ES-I3 (cell line): ENCODE data around the gene AFF4.

Experiments used
- H3K36me3 ChIP-seq: 2 replicates; pipeline ENCODE4 v1.6.1; 2013; ENCODE audit warnings: mild to moderate bottlenecking, low read length, control low read depth, moderate library complexity; ENCODE audit not compliant: insufficient read depth
- H3K4me1 ChIP-seq: 2 replicates; pipeline ENCODE4 v1.6.1; 2013; ENCODE audit warnings: mild to moderate bottlenecking, control low read depth, low read length; ENCODE audit not compliant: insufficient read depth
- H3K9ac ChIP-seq: 2 replicates; pipeline ENCODE4 v1.6.1; 2013; ENCODE audit warnings: low read depth, mild to moderate bottlenecking, low read length, moderate library complexity
- H3K9me3 ChIP-seq: 2 replicates; pipeline ENCODE4 v1.6.1; 2013; ENCODE audit warnings: mild to moderate bottlenecking, low read length, moderate library complexity; ENCODE audit not compliant: control insufficient read depth, insufficient read depth

Gene AFF4

DNA sequence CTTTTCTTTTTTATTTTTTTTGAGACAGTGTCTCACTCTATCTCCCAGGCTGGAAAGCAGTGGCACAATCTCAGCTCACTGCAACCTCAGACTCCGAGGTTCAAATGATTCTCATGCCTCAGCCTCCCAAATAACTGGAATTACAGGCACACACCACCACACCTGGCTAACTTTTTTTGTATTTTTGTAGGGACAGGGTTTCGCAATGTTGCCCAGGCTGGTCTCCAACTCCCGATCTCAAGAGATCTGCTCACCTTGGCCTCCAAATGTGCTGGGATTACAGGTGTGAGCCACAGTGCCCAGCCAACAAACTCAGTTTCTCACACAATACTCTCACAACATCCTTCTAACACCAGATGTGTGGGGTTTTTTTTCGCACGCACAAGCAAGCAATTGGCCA, 22.1 kb downstream of the AFF4 start:
- no peak overlapping the region for H3K9ac ChIP-seq
- H3K9me3 ChIP-seq, result no peaks in the 10 kb centered on the region
- H3K36me3 ChIP-seq, result no peaks in the 10 kb centered on the region
- H3K4me1 ChIP-seq, result no peaks in the 10 kb centered on the region

DNA sequence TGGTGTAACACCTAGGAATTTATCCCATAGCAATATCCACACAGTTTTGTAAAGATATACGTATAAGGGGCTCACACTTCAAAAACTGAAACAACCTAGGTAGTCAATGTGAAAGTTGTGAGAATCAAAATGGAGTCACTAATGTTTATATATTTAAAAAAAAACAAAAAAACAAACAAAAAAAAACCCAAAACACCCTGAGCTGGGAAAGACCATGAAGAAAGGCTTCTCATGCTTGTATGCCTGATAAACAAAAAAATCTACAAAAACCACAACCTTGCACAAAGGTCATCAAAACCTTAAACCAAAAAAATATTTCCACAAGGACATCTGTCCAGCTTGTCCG, 35.4 kb downstream of the AFF4 start:
- Histone ChIP-seq H3K4me1 (no peaks in the 10 kb centered on the region), H3K9ac (no peak overlapping the region), H3K36me3 (peaks cover 17% of the 10 kb centered on the region), H3K9me3 (no peaks in the 10 kb centered on the region)

DNA sequence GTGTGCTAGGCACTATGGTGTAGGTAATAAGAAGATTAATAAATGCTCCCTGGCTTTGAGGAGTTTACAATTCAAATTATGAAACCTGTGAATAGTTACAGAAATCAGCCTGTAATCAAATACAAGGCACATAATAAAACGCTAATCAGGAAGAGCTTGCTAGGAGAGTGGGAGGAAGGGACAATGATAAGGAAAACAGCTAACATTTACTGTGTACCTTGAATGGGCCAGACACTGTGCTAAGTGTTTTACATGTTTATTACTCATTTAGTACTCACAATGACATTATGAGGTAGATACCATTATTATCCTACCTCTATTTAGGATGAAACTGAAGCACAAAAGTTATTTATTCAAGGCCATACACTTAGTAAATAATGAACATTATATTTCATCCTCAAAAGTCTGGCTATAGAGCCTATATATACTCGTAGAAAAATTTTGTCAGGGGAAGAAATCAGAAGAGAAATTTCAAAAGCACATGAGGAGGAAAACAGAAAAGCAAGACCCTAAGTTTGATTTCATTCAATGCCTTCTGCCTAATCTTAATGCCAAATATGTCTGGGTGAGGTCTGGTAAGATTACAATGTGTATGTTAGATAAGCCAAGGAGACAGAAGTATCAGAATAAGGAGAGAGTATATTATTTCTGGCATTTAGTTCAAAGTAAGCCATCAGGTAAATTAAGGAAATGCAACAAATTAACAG, 35.9 kb downstream of the AFF4 start:
- Histone ChIP-seq H3K9ac (no peak overlapping the region), H3K4me1 (no peaks in the 10 kb centered on the region), H3K9me3 (no peaks in the 10 kb centered on the region), H3K36me3 (peaks cover 14% of the 10 kb centered on the region)

DNA sequence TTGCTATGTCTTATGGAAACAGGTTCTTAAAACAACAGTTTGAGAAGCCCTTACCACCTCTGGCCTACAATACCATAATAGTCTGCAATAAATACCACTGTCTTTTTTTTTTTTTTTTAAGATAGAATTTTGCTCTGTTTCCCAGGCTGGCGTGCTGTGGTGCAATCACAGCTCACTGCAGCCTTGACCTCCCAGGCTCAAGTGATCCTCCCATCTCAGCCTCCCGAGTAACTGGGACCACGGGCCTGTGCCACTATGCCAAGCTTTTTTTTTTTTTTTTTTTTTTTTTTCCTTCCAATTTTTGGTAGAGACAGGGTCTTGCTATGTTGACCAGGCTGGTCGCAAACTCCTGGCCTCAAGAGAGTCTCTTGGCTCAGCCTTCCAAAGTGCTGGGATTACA, 37.0 kb downstream of the AFF4 start:
- no peak overlapping the region for H3K9ac ChIP-seq
- H3K36me3 ChIP-seq, result peaks cover 17% of the 10 kb centered on the region
- no peaks in the 10 kb centered on the region for H3K4me1 ChIP-seq
- no peaks in the 10 kb centered on the region for H3K9me3 ChIP-seq

DNA sequence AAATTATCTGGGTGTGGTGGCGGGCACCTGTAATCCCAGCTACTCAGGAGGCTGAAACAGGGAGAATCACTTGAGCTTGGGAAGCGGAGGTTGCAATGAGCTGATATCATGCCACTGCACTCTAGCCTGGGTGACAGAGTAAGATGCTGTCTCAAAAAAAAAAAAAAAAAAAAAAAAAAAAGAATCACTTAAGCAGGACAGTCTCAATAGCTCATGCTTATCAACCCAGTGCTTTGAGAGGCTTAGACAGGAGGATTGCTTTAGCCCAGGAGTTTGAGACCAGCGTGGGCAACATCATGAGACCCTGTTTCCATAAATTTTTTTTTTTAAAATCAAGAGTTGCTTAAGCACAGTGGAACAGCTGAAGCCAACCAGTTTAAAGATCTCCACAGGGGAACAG, 47.3 kb downstream of the AFF4 start:
- Histone ChIP-seq H3K4me1 (no peaks in the 10 kb centered on the region), H3K36me3 (peaks cover 3% of the 10 kb centered on the region; the same call in 1 of the 2 replicates), H3K9me3 (no peaks in the 10 kb centered on the region), H3K9ac (no peak overlapping the region)

DNA sequence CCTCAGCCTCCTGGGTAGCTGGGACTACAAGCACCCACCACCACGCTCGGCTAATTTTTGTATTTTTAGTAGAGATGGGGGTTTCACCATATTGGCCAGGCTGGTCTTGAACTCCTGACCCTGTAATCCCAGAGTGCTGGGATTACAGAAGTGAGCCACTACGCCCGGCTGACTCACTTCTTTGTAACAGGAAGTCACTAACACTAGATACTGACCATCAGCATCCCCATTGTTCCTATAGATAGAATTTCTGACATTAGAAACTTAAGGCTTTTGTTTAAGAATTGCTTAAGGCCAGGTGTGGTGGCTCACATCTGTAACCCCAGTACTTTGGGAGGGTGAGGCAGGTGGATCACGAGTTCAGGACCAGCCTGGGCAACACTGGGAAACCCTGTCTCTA, 47.8 kb downstream of the AFF4 start:
- Histone ChIP-seq H3K4me1 (no peaks in the 10 kb centered on the region), H3K9ac (no peak overlapping the region), H3K36me3 (peaks cover 3% of the 10 kb centered on the region; the same call in 1 of the 2 replicates), H3K9me3 (no peaks in the 10 kb centered on the region)

DNA sequence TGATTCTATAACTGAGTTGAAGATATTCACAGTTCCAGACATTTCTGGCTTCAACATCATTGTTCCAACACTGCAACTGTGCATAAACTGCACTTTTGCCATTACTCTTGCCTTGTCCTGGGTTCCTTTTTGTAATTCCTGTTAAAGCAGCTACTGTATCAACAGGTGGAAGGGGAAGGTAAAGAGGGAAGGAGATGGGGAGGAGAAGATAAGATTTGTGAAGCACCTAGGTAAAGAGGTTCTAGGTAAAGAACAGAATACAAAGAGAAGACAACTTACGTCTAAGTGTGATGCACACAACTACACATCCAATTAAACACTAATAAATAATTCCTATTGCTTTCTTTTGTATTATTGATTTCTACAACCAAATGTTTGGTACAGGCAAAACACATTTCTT, 53.7 kb downstream of the AFF4 start:
- H3K36me3 ChIP-seq, result peaks cover 3% of the 10 kb centered on the region; the same call in 1 of the 2 replicates
- H3K9me3 ChIP-seq, result no peaks in the 10 kb centered on the region
- no peaks in the 10 kb centered on the region for H3K4me1 ChIP-seq
- no peak overlapping the region for H3K9ac ChIP-seq

DNA sequence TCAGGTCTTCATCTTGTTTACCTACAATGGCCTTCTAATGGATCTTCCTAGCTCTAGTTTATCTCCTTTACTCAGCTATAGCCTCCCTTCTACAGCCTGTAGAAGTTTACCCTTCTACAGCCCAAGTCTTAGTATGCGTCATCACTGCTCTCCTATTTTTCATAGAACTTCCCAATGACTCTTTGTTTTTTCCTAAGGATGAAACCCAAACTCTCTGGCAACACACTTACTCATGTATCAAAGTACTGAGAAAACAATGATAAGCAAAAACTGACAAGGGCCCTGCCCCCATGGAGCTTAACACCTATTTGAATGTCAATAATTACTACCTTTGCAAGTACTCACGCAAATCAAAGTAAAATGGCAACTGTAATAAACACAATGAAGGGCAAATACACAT, 56.3 kb downstream of the AFF4 start:
- no peaks in the 10 kb centered on the region for H3K4me1 ChIP-seq
- no peak overlapping the region for H3K9ac ChIP-seq
- peaks cover 6% of the 10 kb centered on the region for H3K36me3 ChIP-seq
- H3K9me3 ChIP-seq, result no peaks in the 10 kb centered on the region

DNA sequence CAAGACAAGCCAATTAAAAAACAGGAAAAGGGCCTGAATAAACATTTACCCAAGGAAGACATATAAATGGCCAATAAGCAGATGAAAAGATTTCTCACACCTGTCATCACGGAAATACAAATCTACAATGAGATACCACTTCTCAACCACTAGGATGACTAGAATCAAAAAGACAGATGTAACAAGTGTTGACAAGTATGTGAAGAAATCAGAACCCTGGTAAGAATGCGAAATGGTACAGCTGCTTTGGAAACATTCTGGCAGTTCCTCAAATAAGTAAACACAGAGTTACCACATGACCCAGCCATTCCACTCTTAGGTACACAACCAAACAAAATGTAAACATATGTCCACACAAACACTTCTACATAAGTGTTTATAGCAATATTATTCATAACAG, 57.5 kb downstream of the AFF4 start:
- Histone ChIP-seq H3K36me3 (peaks cover 3% of the 10 kb centered on the region), H3K9ac (no peak overlapping the region), H3K9me3 (no peaks in the 10 kb centered on the region), H3K4me1 (no peaks in the 10 kb centered on the region)

DNA sequence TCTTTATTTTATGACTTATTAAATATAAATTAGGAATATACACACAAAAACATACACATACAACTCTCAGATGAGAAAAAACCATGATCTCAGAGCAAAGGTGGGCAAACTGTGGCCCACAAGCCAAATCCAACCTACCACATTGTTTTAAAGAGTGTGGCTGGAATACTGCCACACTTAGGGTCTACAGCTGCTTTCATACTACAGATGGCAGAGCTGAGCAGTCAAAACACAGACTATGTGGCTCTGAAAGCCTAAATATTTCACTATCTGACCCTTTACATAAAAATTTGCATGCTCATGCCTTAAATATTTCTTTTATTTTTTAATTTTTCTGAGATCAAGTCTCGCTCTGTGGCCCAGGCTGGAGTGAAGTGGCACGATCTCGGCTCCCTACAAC, 61.7 kb downstream of the AFF4 start:
- Histone ChIP-seq H3K9ac (no peak overlapping the region), H3K36me3 (peaks cover 11% of the 10 kb centered on the region), H3K9me3 (no peaks in the 10 kb centered on the region), H3K4me1 (no peaks in the 10 kb centered on the region)

DNA sequence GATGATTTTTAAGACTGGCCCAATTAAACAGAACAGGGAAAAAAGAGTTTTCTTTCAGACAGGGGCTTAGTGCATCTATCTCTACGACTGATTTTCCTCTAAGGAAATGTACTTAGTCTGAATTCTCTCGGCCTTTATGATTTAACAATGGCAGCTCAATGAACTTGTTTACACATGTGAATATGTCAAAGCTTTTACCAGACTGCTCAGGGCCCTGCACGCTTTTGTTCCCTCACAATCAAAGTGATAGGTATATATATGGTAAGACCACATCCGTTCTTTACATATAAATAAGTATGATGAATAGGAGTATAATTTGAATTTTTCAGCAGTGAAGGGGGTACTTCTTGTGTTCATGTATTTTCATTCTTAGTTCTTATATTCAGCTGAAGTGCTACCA, 62.4 kb downstream of the AFF4 start:
- Histone ChIP-seq H3K4me1 (no peaks in the 10 kb centered on the region), H3K9ac (no peak overlapping the region), H3K36me3 (peaks cover 18% of the 10 kb centered on the region), H3K9me3 (no peaks in the 10 kb centered on the region)

DNA sequence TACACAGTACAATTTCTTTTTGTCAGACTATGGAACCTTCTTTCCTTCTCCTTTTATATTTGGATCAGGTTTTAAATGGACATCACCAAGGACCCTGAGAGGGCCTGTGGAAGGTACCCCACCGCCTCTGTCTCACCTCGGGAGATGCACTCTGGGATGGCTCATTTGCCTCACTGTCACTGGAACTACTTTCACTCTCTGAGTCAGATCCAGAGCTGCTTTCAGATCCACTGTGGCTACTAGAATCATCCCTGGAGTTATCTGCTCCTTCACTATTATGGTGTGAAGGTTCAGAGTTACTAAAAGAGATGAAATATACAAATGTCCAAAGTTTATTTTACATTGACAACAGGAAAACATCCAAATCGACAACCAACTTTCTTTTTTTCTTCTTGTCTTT, 65.3 kb downstream of the AFF4 start:
- Histone ChIP-seq H3K36me3 (peaks cover 27% of the 10 kb centered on the region), H3K9ac (no peak overlapping the region), H3K9me3 (no peaks in the 10 kb centered on the region), H3K4me1 (no peaks in the 10 kb centered on the region)

DNA sequence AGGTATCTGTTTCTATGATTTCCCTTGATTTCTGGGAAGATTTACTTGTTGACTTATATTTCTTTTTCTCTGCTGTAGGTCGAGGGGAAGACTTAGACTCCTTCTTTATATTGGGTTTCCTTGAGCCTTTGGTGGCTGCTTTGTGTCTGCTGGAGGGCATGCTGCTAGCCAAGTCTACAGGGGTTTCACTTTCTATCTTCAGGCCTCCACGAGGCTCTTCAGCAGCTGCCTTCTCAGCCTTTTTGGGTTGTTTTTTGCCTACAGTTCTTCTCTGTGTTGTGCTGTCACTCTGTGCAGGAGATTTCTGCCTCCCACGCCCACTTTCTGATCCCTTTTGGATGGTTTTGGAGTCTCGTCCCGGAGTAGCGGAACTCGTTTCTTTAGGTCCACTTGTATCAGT, 66.7 kb downstream of the AFF4 start:
- Histone ChIP-seq H3K4me1 (no peaks in the 10 kb centered on the region), H3K9me3 (no peaks in the 10 kb centered on the region), H3K36me3 (peaks cover 31% of the 10 kb centered on the region), H3K9ac (no peak overlapping the region)

DNA sequence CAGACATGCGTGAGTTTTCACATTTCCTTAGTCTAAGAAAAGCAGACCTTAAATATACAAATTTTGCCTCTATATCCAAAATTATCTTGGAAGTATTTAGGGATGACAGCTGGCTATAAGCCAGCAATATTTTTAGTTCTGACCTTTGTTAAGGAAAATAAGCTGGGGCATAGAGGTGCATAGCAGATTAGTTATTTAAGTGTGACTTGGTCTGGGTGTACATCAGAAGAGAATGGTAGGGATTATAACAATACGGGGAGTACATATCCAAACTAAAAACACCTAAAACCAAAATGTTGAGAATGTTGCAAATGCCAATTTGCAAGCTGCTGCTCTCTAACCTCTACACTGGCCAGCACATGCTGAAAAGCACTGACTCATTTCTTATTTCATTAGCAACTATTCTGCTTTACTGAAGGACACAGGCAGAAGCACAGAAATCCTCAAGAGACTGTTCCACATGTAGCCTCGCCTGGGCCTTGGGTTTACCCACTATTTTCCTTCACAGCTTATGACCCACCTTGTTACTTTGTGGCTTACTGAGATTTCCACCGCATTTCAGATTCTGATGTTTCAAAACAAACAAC, 67.6 kb downstream of the AFF4 start:
- H3K9me3 ChIP-seq, result no peaks in the 10 kb centered on the region
- peaks cover 33% of the 10 kb centered on the region for H3K36me3 ChIP-seq
- H3K4me1 ChIP-seq, result no peaks in the 10 kb centered on the region
- no peak overlapping the region for H3K9ac ChIP-seq

DNA sequence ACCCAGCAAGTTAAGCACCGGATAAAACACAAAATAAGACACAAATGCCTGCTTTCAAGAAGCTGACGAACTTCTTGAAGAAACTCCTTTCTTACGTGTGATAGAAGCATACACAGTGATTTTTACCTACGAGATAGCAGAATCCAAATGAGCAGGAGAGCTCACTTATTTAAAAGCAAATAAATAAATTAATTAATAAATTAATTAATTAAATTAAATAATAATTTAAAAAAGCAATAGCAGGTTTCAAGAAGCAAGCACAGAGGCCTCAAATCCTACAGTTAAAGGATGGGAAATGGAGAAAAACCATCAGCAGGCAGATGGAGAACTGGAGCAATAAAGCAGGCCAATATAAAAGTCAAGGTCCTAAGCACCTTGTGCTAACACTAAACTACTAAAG, 72.6 kb downstream of the AFF4 start:
- H3K4me1 ChIP-seq, result no peaks in the 10 kb centered on the region
- H3K9ac ChIP-seq, result no peak overlapping the region
- peaks cover 34% of the 10 kb centered on the region for H3K36me3 ChIP-seq
- H3K9me3 ChIP-seq, result no peaks in the 10 kb centered on the region
